CD4-positive, alpha-beta T cell treated with Interleukin-1 beta for 1 hour (primary cell): ENCODE measurements around the gene GPN3.
"Not testable (repeated sequence)": the region's sequence is repeated elsewhere in the genome, so short reads cannot be mapped to it uniquely, and the experiment has no call there.

ENCODE experiments used
- DNase-seq, 2 donors: peaks; one replicate each; pipeline ENCODE4 v3.0.0-alpha.2; 2020 to 2022

Gene GPN3

GRCh38 chr12:110468214-110469048 lies at the start of gene GPN3, which contains the start of gene FAM216A:
Gene GPN3, minus strand, starts transcription at chr12:110468257. Its CDS starts 54 bp downstream, at chr12:110468203.
Gene FAM216A, plus strand, starts transcription at chr12:110468845. Its CDS starts 31 bp downstream, at chr12:110468876.
- DNase-seq, result peak; percentile 96 to 97

GRCh38 chr12:110516995-110517394 lies 48.9 kb upstream of the GPN3 start:
- no peak for DNase-seq

- no peak for DNase-seq
Observed at GRCh38 chr12:110514363-110514762, 46.3 kb upstream of the GPN3 start.

- no peak for DNase-seq
Observed at GRCh38 chr12:110513842-110514241, 45.8 kb upstream of the GPN3 start.

GRCh38 chr12:110508071-110508586 lies 40.1 kb upstream of the GPN3 start:
- DNase-seq, result no peak

- no peak for DNase-seq
Observed at GRCh38 chr12:110505332-110505731, 37.3 kb upstream of the GPN3 start.

- DNase-seq, result no peak
Observed at GRCh38 chr12:110503432-110503831, 35.4 kb upstream of the GPN3 start.

- DNase-seq, result peak; percentile 99
Observed at GRCh38 chr12:110501752-110502738, 34.0 kb upstream of the GPN3 start, which contains the start of the genes RAD9B and VPS29. Gene RAD9B, plus strand, starts transcription at chr12:110502331. Its CDS starts 7 bp downstream, at chr12:110502338. Gene VPS29, minus strand, starts transcription at chr12:110502111. Its CDS starts 60 bp downstream, at chr12:110502051.

GRCh38 chr12:110501399-110501751 lies 33.3 kb upstream of the GPN3 start:
- DNase-seq, result no peak

- DNase-seq, result no peak
Observed at GRCh38 chr12:110498984-110499706, 31.1 kb upstream of the GPN3 start.

- DNase-seq, result no peak
Observed at GRCh38 chr12:110475426-110475825, 7.4 kb upstream of the GPN3 start.

- DNase-seq, result no peak
Observed at GRCh38 chr12:110467847-110468213, 227 bp downstream of the GPN3 start.

GRCh38 chr12:110466791-110467190 lies 1.3 kb downstream of the GPN3 start:
- DNase-seq, result no peak

GRCh38 chr12:110465765-110466164 lies 2.3 kb downstream of the GPN3 start:
- not testable (repeated sequence) for DNase-seq

- no peak for DNase-seq
Observed at GRCh38 chr12:110465024-110465423, 3.0 kb downstream of the GPN3 start.

GRCh38 chr12:110461189-110461588 lies 6.9 kb downstream of the GPN3 start:
- not testable (repeated sequence) for DNase-seq

GRCh38 chr12:110458756-110459155 lies 9.3 kb downstream of the GPN3 start:
- no peak for DNase-seq

GRCh38 chr12:110453569-110454296 lies 14.3 kb downstream of the GPN3 start:
- DNase-seq, result no peak

GRCh38 chr12:110451263-110451662 lies 16.8 kb downstream of the GPN3 start:
- no peak for DNase-seq

GRCh38 chr12:110449799-110450497 lies 18.1 kb downstream of the GPN3 start, which contains the start of gene ARPC3:
Gene ARPC3, minus strand, starts transcription at chr12:110450337. Its CDS starts 77 bp downstream, at chr12:110450260.
- DNase-seq, result peak; percentile 95

GRCh38 chr12:110444455-110444854 lies 23.6 kb downstream of the GPN3 start:
- DNase-seq, result no peak
